Omental fat pad (tissue), 4 donors: ENCODE measurements around the gene GORASP1. TPM values are rescaled to one million over a fixed set of nuclear protein-coding genes. Genes with fewer than 3 reads are reported as not detected.

Experiments
- ATAC-seq: fragments of 150-250 bp; one replicate; pipeline ENCODE4 v1.9.1; 2016; ENCODE audit warnings: mild to moderate bottlenecking, moderate library complexity; ENCODE audit not compliant: low FRiP score
- DNase-seq: peaks from one replicate; pipeline ENCODE4 v3.0.0-alpha.2; 2019; ENCODE audit warnings: low spot score
- total RNA-seq, 4 donors: library from RNA; depleted of rRNA; stranded (reverse); fragments of >200 nt; gene quantifications; one replicate each; pipeline ENCODE4 v1.1.0, GENCODE V29; 2016
- TF ChIP-seq, protein P1 (sequence below), 3 donors: fragments of 450-650 bp; IDR thresholded peaks; one replicate each; pipeline ENCODE4 v1.5.1; 2016 to 2017; ENCODE audit warnings: antibody characterized with exemption in 3 of 3, mild to moderate bottlenecking in 3 of 3, moderate library complexity in 2 of 3

The GORASP1 gene
- total RNA-seq, 4 donors from 2014 or later: 38.7 to 56.4 (median 51.0) TPM

DNA sequence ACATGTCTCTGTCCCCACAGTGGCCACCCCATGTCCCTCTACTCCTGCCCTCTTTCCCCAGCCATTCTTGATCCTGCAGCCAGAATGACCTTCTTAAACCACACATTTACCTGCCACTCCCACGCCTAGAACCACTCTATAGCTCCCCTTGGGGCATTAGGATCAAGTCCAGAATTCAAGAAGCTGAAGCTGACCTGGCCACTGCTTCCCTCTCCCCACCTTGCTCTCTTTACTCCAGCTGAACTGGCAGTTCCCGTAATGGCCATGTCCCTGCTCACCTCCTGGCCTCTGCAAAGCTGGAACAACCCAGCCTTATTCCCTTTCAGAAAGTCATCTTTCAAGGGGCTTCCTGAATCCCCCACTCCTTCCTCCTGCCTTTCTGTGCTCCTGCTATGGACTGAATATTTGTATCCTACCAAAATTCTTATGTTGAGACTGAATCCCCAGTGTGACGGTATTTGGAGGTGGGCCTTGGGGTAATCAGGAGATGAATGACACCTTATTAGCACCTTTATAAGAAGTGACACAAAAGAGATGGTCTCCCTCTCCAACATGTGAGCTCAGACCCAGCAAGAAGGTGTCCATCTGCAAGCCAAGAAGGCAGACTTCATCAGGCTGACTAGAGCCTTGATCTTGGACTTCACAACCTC lies 42.2 kb upstream of the GORASP1 start:
- no peak for ATAC-seq
- TF ChIP-seq, protein P1, sequence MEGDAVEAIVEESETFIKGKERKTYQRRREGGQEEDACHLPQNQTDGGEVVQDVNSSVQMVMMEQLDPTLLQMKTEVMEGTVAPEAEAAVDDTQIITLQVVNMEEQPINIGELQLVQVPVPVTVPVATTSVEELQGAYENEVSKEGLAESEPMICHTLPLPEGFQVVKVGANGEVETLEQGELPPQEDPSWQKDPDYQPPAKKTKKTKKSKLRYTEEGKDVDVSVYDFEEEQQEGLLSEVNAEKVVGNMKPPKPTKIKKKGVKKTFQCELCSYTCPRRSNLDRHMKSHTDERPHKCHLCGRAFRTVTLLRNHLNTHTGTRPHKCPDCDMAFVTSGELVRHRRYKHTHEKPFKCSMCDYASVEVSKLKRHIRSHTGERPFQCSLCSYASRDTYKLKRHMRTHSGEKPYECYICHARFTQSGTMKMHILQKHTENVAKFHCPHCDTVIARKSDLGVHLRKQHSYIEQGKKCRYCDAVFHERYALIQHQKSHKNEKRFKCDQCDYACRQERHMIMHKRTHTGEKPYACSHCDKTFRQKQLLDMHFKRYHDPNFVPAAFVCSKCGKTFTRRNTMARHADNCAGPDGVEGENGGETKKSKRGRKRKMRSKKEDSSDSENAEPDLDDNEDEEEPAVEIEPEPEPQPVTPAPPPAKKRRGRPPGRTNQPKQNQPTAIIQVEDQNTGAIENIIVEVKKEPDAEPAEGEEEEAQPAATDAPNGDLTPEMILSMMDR (IDR thresholded peaks at IDR 0.05): no peak

GRCh38 chr3:39149059-39149455 lies 41.6 kb upstream of the GORASP1 start:
- no peak for DNase-seq
- ATAC-seq: no peak
- TF ChIP-seq, protein P1 (IDR thresholded peaks at IDR 0.05): no peak

More for the DNA sequence above, 42.2 kb upstream of the GORASP1 start:
- no peak for DNase-seq

- TF ChIP-seq, protein P1 (IDR thresholded peaks at IDR 0.05): no peak
- no peak for ATAC-seq
- no peak for DNase-seq
These were observed 41.1 kb upstream of the GORASP1 start for GRCh38 chr3:39148435-39149058.

DNA sequence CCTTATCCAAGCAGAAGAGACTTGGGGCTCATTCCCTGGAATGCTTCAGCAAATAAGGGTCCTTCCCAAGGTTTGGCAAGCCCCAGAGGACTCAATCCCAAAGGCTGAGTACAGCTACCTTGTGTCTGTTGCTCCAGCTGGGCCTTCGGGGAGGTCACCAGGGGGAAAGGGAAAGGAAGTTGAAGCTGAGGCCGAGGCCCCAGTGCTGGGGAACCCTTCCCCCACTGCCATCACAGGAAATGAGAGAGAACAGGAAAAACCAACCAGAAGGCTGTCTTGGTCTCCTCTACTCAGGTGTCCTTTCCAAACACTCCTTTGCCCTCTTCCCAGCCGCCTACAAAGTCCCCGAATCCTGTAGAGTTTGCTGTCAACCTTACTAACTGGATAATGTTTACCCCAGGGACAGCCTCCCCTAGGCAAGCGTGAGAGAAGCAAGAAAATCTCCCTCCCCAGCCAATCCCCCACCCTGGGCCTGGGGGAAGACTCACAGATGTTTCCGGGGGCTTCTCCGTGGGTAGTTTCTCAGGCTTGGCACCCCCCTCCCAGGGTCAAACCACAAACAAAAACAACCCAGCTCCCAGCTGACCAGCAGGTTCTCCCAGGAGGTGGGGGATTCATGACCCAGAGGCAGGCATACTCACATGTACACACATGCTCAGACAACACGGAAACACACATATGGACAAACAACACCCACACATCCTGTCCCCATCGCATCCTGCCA lies 40.4 kb upstream of the GORASP1 start:
- TF ChIP-seq, protein P1 (IDR thresholded peaks at IDR 0.05): no peak
- no peak for DNase-seq

GRCh38 chr3:39146611-39147591 lies 39.5 kb upstream of the GORASP1 start:
- peak; percentile 79 for DNase-seq
- ATAC-seq: peak; percentile 69
- TF ChIP-seq, protein P1 (IDR thresholded peaks at IDR 0.05): no peak

More for the DNA sequence above, 40.4 kb upstream of the GORASP1 start:
- no peak for ATAC-seq

DNA sequence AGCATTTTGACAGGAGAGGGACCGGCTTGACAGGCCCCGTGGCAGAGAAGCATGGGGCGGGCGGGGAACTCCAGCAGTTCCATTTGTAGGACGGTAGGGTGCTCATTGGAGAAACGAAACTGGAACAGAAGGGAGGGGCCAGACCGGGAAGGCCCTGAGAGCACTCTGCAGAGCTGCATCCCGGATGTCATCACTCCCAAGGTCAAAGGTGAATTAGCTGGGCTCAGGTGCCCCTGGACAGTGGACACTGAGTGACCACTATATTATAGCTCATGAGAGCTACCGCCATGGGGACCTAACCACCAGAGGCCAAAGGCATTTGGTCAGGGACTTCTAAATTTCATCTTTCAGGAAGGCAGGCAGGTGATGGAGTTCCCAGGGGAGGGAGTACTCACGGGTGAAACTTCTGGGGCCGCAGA lies 38.7 kb upstream of the GORASP1 start:
- no peak for DNase-seq
- ATAC-seq: no peak
- TF ChIP-seq, protein P1 (IDR thresholded peaks at IDR 0.05): no peak
